ENCODE results near the gene PRLH. TPM values are rescaled to one million over a fixed set of nuclear protein-coding genes. Genes with fewer than 3 reads are reported as not detected.

The PRLH gene
- total RNA-seq, 1 donor, result not detected

GRCh38 chr2:237588044-237588696 lies 21.8 kb downstream of the PRLH start:
- no peak overlapping the region for H3K4me3 ChIP-seq (ENCODE audit: low read depth, low read length)
- no peak for TF ChIP-seq CTCF (IDR thresholded peaks at IDR 0.05; ENCODE audit: insufficient read depth, low read length)
- DNase-seq (ENCODE audit: low read depth), result no peak

GRCh38 chr2:237590272-237591140 lies 24.1 kb downstream of the PRLH start, which contains the start of gene RAB17:
TSS of gene RAB17 (minus strand) at chr2:237590734. CDS start at chr2:237586154, 4,580 bp downstream.
- no peak within 1 kb of the TSS for H3K4me3 ChIP-seq (ENCODE audit: low read depth, low read length)
- TF ChIP-seq CTCF (IDR thresholded peaks at IDR 0.05; ENCODE audit: insufficient read depth, low read length), result no peak
- DNase-seq (ENCODE audit: low read depth), result peak; percentile 67

DNA sequence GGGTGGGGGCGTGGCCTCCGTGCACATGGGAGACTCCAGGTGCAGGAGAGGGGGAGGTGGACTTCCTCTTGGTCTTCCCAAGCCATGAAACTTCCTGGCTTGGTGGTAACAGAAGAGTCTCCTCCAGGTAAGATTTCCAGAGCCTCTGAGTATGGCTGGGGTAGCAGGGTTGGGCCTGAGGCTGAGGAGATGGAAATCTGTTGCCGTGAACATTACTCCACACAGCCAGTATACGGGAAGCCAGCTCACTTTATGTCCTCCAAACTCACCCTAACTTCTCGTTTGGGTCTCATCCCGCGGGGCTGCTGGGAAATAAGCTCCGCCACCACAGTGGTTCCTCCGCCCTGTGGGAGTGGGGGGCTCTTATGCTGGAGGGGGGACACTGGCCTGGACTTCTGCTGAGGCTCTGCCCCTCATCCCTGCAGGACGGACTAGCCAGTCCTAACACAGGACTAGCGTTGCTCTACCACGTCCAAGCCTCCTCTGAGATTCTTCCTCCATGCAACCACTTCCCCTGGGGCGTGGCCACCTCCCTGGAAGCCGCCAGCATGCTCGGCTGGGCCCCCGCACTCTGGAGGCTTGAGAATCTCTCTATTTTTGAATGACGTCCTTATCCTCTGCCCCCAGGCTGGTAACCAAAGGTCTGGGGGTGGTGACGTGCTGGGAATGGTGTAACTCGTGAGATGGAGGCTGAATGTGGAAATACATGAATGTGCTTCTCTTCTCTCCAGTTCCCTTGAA lies 24.9 kb downstream of the PRLH start:
- no peak for DNase-seq (ENCODE audit: low read depth)
- TF ChIP-seq CTCF (IDR thresholded peaks at IDR 0.05; ENCODE audit: insufficient read depth, low read length), result no peak
- no peak overlapping the region for H3K4me3 ChIP-seq (ENCODE audit: low read depth, low read length)

DNA sequence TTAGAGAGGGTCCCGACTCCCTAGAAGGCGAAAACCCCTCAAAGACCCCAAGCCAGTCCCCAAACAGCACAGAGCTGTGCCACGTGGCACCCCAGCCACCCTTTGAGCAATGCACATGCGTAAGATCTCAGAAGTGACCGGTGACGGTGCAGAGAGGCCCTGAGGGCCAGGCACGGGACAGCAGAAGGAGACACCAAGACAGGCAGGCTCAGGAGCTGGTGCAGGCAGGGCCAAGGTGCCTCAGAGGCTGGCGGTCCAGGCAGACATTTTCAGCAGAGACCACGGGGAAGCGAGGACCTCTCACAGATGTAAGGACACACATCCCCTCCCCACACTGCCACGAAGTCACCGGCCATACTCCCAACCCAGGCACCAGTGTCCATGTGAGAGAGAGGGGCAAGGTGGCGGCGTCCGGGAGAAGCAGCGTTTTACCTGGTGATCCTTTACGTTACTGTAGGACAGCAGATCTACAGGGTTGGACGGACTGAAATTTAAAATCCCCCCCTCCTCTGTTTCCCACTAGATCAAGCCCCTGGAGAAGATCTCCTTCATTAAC lies 26.1 kb downstream of the PRLH start:
- no peak for TF ChIP-seq CTCF (IDR thresholded peaks at IDR 0.05; ENCODE audit: insufficient read depth, low read length)
- DNase-seq (ENCODE audit: low read depth), result no peak
- no peak overlapping the region for H3K4me3 ChIP-seq (ENCODE audit: low read depth, low read length)

- TF ChIP-seq CTCF (IDR thresholded peaks at IDR 0.05; ENCODE audit: insufficient read depth, low read length), result no peak
- no peak for DNase-seq (ENCODE audit: low read depth)
- no peak overlapping the region for H3K4me3 ChIP-seq (ENCODE audit: low read depth, low read length)
Measured at GRCh38 chr2:237593036-237593435, 26.7 kb downstream of the PRLH start.

DNA sequence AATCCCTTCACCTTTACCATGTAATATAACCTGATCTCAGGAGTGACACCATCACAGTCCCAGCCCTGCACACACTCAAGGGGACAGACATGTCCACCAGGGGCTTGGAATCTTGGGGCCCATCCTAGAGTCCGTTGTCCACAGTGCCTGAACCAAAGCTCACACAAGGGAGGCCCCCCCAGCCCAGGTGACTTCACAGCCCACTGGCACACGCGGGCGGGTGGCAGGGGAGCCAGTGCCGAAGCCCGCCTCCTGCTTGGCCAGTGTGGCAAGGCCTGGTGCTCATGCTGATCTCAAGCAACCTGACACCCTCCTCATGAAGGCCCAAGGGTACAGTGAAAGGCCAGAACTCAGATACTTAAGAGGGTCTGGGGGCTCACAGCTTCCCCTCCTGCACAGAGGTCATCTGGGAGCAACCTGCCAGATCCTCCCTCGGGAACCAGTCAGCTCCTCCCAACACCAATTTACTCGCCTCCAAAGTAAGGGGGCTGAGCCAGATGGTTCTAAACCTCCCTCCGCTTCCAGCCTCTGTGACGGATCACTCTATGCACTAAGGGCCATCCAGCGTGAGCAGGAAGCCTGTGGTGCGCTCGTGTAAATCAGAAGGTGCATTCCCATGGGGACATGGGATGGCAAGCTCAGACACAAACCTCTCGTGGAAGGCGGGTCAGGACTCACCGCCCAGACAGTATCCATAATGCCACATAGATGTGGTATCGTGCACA lies 27.4 kb downstream of the PRLH start:
- no peak for TF ChIP-seq CTCF (IDR thresholded peaks at IDR 0.05; ENCODE audit: insufficient read depth, low read length)
- no peak overlapping the region for H3K4me3 ChIP-seq (ENCODE audit: low read depth, low read length)
- DNase-seq (ENCODE audit: low read depth), result no peak

All from fibroblast of the aortic adventitia (primary cell).